ENCODE measurements around the gene CDHR4.
"Not testable (repeated sequence)": the region's sequence is repeated elsewhere in the genome, so short reads cannot be mapped to it uniquely, and the experiment has no call there.

The CDHR4 gene

DNA sequence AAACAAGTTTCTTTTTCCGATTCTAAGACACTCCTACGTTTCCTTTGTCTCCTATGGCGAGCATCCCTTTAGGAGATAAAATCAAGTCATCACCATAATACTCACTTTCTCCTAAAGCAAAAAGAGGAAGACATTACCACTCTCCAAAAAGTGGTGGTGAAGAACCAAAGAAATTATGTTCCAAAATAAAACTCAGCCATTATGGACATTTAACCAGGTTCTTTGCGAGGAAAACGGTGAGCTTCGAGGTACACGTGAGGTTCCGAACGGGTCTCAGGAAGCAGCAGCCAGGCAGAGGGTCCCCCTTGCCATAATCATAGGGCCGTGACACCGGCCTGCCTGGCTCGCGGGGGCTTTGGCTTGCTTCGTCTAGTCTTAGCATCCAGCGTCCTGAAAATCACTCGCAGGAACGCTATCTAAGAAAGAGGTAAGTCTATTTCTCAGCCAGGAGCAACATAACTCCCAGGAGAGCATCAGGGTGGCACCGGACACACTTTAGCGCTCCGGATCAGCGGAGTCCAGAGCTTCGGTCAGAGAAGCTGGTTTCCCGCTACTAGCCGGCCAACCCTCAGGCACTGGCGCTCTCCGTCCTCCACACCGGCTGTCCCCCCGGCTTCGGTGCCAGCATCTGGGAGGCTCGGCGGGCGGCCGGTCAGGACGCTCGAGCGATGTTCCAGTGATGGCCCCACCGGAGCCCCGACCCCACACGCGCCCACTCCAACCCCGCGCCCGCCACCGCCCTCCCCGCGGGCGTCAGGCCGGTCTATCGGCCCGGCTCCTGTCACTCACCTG is 13.9 kb downstream of the CDHR4 start:
- peak; percentile 61 for DNase-seq
- in situ Hi-C loops (cut with MboI; ENCODE audit: low pct_unique_long_range_greater_than_20kb, low sequenced_read_pairs): no loop called here

GRCh38 chr3:49782277-49782676 is 17.4 kb downstream of the CDHR4 start:
- DNase-seq; in situ Hi-C loops (cut with MboI; ENCODE audit: low pct_unique_long_range_greater_than_20kb, low sequenced_read_pairs): not testable (repeated sequence)

GRCh38 chr3:49781415-49782199 is 18.1 kb downstream of the CDHR4 start:
- in situ Hi-C loops (cut with MboI; ENCODE audit: low pct_unique_long_range_greater_than_20kb, low sequenced_read_pairs): no loop called here
- no peak for DNase-seq

DNA sequence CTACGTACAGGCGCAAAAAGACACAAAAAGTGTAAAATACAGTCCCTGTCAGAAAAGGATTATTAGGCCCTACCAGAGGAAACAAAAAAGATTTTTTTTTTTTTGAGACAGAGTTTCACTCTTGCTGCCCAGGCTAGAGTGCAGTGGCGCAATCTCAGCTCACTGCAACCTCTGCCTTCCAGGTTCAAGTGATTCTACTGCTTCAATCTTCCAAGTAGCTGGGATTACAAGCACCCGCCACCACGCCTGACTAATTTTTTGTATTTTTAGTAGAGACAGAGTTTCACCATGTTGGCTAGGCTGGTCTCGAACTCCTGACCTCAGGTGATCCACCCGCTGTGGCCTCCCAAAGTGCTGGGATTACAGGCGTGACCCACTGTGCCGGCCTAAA is 18.7 kb downstream of the CDHR4 start:
- DNase-seq; in situ Hi-C loops (cut with MboI; ENCODE audit: low pct_unique_long_range_greater_than_20kb, low sequenced_read_pairs): not testable (repeated sequence)

- in situ Hi-C loops (cut with MboI; ENCODE audit: low pct_unique_long_range_greater_than_20kb, low sequenced_read_pairs): no loop called here
- no peak for DNase-seq
Measured at GRCh38 chr3:49780080-49780974, 19.3 kb downstream of the CDHR4 start.

- no peak for DNase-seq
- in situ Hi-C loops (cut with MboI; ENCODE audit: low pct_unique_long_range_greater_than_20kb, low sequenced_read_pairs): no loop called here
Measured at GRCh38 chr3:49779358-49780079, 20.2 kb downstream of the CDHR4 start.

DNA sequence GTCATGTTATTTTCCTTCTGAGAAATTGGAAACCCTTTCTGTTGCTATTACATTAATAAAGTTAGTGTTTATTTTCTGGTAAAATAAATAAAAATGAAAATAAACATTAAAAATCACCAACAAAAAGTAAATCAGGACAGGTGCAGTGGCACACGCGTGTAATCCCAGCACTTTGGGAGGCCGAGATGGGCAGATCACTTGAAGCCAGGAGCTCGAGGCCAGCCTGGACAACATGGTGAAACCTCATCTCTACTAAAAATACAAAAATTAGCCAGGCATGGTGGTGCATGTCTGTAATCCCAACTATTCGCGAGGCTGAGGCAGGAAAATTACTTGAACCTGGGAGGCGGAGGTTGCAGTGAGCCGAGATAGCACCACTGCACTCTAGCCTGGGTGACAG is 23.6 kb downstream of the CDHR4 start:
- in situ Hi-C loops (cut with MboI; ENCODE audit: low pct_unique_long_range_greater_than_20kb, low sequenced_read_pairs): not testable (repeated sequence)

DNA sequence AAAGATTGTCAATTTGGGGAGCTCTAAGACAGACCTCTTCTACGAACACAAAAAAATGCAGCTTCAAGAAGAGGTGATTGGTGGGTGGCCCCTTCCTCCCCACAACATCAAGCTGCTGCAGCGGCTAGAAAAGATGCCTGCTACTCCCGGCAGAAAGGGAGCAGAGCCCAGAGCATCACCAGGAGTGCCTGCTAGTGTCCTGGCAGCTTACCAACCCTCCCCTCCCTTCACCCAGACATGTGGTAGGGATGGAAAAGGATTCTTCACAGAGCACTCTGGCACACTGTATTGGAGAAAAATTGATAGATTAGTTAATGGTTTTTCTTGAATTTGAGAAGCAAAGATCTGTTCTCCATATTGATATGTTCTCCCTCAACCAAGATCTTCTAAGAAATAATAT is 24.1 kb downstream of the CDHR4 start:
- no peak for DNase-seq
- in situ Hi-C loops (cut with MboI; ENCODE audit: low pct_unique_long_range_greater_than_20kb, low sequenced_read_pairs): no loop called here

More for the DNA sequence above, 23.6 kb downstream of the CDHR4 start:
- DNase-seq: not testable (repeated sequence)

GRCh38 chr3:49772703-49773102 is 27.0 kb downstream of the CDHR4 start:
- no peak for DNase-seq
- in situ Hi-C loops (cut with MboI; ENCODE audit: low pct_unique_long_range_greater_than_20kb, low sequenced_read_pairs): no loop called here

- in situ Hi-C loops (cut with MboI; ENCODE audit: low pct_unique_long_range_greater_than_20kb, low sequenced_read_pairs): no loop called here
- DNase-seq: no peak
Measured at GRCh38 chr3:49771340-49771938, 28.2 kb downstream of the CDHR4 start.

DNA sequence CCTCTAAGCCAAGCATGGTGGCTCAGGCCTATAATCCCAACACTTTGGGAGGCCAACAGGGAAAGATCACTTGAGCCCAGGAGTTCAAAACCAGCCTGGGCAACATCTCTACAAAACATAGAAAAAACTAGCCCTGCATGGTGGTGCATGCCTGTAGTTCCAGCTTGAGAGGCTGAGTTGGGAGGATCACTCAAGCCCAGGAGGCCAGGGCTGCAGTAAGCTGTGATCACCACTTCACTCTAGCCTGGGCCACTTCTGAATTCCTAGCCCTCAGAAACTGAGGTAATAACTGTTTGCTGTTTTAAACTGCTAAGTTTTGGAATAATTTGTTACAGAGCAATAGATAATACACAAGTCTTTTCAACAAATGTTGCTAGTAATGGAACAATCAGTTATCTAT is 29.7 kb downstream of the CDHR4 start:
- no peak for DNase-seq
- in situ Hi-C loops (cut with MboI; ENCODE audit: low pct_unique_long_range_greater_than_20kb, low sequenced_read_pairs): no loop called here

- in situ Hi-C loops (cut with MboI; ENCODE audit: low pct_unique_long_range_greater_than_20kb, low sequenced_read_pairs): no loop called here
Measured at GRCh38 chr3:49769286-49769915, 30.3 kb downstream of the CDHR4 start.

DNA sequence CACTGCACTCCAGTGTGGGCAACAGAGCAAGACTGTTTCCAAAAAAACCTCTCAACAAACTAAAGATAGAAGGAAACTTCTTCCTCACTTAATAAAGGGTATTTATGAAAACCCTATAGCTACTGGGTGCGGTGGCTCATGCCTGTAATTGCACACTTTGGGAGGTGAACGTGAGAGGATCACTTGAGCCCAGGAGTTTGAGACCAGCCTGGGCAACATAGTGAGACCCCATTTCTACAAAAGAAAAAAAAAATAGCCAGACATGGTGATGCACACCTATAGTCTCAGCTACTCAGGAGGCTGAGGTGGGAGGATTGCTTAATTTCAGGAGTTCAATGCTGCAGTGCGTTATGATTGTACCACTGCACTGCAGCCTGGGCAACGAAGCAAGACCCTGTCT is 35.7 kb downstream of the CDHR4 start:
- in situ Hi-C loops (cut with MboI; ENCODE audit: low pct_unique_long_range_greater_than_20kb, low sequenced_read_pairs): no loop called here

More at GRCh38 chr3:49769286-49769915, 30.3 kb downstream of the CDHR4 start:
- DNase-seq: no peak

DNA sequence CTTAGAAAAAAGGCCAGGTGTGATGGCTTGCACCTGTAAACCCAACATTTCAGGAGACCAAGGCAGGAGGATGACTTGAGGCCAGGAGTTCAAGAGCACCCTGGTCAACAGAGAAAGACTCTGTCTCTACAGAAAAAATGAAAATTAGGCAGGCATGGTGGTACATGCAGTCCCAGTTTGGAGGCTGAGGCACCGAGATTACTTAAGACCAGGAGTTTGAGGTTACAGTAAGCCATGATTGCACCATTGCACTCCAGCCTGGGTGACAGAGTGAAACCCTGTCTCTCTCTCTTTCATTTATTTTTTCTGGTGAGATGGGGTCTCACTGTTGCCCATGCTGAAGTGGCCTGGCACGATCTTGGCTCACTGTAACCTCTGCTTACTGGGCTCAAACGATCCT is 38.0 kb downstream of the CDHR4 start:
- DNase-seq: no peak
- in situ Hi-C loops (cut with MboI; ENCODE audit: low pct_unique_long_range_greater_than_20kb, low sequenced_read_pairs): no loop called here

More for the DNA sequence above, 35.7 kb downstream of the CDHR4 start:
- no peak for DNase-seq

DNA sequence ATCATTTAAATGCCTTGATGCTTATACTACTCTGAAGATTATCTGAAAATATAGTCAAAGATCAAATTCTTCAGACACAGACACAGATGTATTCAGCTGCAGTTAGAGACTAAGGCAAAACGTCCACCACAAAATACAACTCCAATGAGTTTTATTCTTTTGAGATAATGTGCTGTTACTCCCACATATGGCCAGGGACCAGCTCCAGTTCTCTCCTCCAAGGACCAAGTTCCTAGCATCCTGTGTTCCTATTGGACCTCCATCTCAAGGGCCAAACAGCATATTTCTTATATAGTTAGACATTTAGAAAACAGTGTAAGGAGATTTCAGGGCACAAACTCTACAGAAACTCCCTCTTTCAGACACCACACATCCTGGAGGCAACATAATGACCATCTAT is 40.4 kb downstream of the CDHR4 start:
- in situ Hi-C loops (cut with MboI; ENCODE audit: low pct_unique_long_range_greater_than_20kb, low sequenced_read_pairs): no loop called here
- no peak for DNase-seq

DNA sequence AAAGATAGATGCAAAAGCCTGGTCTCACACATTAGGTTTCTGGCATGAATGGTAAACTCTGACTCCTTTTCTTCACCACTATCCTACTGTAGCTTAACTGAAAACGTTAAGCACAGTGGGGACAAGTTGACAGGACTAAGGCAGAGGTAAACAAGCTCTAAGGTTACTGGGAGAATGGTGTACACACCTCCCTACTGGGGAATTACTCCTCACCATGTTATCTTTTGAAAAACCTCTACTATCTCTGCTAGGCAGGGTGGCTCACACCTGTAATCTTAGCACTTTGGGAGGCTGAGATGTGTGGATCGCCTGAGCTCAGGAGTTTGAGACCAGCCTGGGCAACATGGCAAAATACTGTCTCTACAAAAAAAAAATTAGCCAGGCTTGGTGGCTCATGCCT is 42.5 kb downstream of the CDHR4 start:
- in situ Hi-C loops (cut with MboI; ENCODE audit: low pct_unique_long_range_greater_than_20kb, low sequenced_read_pairs): no loop called here
- DNase-seq: no peak

DNA sequence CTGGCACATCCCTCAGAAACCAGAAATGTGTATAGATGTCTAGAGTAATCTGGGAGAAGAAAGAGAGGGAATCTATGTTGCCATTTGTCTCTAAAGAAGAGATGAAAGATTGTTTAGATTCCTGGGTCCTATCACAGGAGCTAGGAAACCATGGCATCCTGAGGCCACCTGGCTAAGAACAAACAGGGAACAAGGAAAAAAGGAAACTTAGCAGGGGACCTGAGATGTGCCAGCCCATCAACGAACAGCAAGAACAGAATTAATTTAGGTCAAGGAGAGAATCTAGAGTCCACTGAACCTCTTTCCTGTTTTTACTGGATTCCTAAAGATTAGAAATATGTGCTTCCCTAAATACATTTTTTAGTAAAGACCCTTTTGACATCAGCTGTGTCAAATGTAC is 43.6 kb downstream of the CDHR4 start:
- in situ Hi-C loops (cut with MboI; ENCODE audit: low pct_unique_long_range_greater_than_20kb, low sequenced_read_pairs): no loop called here
- no peak for DNase-seq

DNA sequence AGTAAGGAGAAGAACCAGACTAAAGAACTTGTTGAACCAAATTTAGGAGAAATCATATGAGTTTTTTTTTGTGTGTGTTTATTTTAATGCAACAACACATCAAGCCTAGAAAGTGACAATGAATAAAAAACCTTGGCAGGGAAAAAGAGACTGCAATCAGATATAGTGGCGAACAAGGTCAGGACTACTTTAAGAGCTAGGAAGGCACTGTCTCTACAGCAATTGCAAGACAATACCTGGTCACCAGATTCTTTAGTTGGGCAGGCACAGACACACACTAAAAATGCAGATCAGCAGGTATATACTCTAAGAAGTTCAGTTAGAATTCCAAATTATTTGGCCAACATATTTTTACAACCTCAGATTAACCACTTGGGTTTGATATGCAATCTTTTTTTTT is 45.1 kb downstream of the CDHR4 start:
- in situ Hi-C loops (cut with MboI; ENCODE audit: low pct_unique_long_range_greater_than_20kb, low sequenced_read_pairs): no loop called here
- no peak for DNase-seq

Measured in KBM-7 (cell line).